HFFc6 (cell line): ENCODE measurements around the gene CACNA1C. TPM values are rescaled to one million over a fixed set of nuclear protein-coding genes. Genes with fewer than 3 reads are reported as not detected.

ENCODE experiments used
- DNase-seq: peaks from one replicate; pipeline ENCODE4 v3.0.0-alpha.2; 2018
- H3K27ac Mint-ChIP-seq: 2 replicates; pipeline ENCODE4 v1.8.0; 2020; ENCODE audit warnings: mild to moderate bottlenecking, mixed read lengths
- H3K27me3 Mint-ChIP-seq: 2 replicates; pipeline ENCODE4 v1.8.0; 2021; ENCODE audit warnings: mild to moderate bottlenecking, moderate library complexity, mixed read lengths; ENCODE audit not compliant: insufficient read depth
- H3K36me3 Mint-ChIP-seq: 2 replicates; pipeline ENCODE4 v1.8.0; 2021; ENCODE audit warnings: low read depth, mixed read lengths
- H3K4me1 Mint-ChIP-seq: 2 replicates; pipeline ENCODE4 v1.8.0; 2020; ENCODE audit warnings: low read depth, mixed read lengths
- H3K4me3 Mint-ChIP-seq: 2 replicates; pipeline ENCODE4 v1.8.0; 2020; ENCODE audit warnings: mild to moderate bottlenecking, moderate library complexity, mixed read lengths
- H3K9me3 Mint-ChIP-seq: 2 replicates; pipeline ENCODE4 v1.8.0; 2020; ENCODE audit warnings: mild to moderate bottlenecking, mixed read lengths
- CTCF ChIP-seq: fragments of 200-600 bp; sonication (generic); IDR thresholded peaks from 2 replicates; pipeline ENCODE4 v1.5.0; 2021; ENCODE audit warnings: antibody characterized with exemption, mild to moderate bottlenecking
- total RNA-seq, 6 experiments: library from RNA; stranded (reverse); fragmentation: NEBNext Ultra II Directional; extraction: Animal tissue kit (Norgen Biotek cat#: 25700); gene quantifications; 2 replicates in 1 of 6; 3 replicates in 5 of 6; pipeline ENCODE4 v1.2.3, GENCODE V29; 2021

Gene CACNA1C
- total RNA-seq, 6 experiments from 2014 or later, result 6.7 to 11.5 (median 10.6) TPM

DNA sequence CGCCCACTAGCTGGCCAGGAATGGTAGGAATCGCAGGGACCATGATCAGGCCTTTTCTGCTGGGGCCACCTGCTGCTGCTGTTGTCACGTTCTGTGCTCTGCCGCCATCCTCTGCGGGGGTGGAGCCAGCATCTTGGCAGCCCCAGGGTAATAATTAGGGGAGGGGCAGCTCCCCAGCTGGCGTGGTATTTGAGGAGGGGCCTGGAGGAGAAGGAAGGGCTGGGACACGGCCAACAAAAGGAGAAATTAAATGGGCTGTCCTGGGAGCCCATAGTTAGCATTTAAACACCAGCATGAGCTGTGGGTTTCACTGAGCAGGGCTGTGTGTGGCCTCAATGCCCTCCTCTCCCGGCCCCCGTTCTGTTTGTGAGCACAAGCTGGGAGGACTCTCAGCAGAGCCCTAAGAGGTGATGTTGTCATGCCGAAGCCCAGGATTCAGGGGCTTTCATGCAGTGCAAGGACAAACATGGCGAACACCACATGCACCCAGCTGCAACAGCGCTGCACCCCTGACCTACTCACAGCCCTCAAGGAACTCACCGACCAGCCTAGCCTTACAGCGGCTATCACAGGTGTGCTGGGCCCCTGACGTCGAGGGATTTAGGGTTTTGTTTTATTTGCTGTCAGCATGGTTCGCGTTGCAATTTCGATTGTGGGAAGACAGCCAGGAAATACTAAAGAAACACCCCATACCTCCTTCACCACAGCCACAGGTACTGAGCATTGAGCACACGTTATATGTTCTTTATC lies 324.3 kb downstream of the CACNA1C start:
- Mint-ChIP-seq H3K27me3 (peaks cover 2% of the 10 kb centered on the region; the same call in 1 of the 2 replicates), H3K4me3 (no peak overlapping the region), H3K9me3 (no peaks in the 10 kb centered on the region), H3K36me3 (peaks cover 5% of the 10 kb centered on the region; the same call in 1 of the 2 replicates), H3K27ac (no peak overlapping the region), H3K4me1 (peaks cover 30% of the 10 kb centered on the region)
- no peak for TF ChIP-seq CTCF
- DNase-seq, result no peak

DNA sequence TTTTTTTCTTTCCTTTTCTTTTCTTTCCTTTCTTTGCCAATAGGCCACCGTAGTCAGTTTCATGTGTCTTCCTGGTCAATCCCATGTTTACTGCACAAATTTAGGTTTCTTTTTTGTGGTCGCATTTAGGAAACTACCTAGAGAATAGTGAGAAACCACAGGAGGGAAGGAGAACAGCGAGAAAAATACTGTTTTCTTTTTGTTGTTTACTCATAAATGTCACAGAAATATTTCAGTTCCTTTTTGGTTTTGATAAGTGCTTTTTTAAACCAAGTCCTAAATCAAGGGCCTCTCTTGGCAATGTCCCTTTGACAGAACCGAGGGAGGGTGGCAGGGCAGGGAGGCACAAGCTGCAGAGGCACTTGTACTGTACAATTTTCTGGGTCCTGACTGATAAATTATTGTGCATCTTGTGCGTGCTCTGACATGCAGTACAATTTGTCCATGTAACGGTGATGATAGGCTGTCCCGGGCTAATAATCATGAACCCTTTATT lies 326.1 kb downstream of the CACNA1C start:
- H3K4me3 Mint-ChIP-seq, result no peak overlapping the region
- no peaks in the 10 kb centered on the region for H3K9me3 Mint-ChIP-seq
- no peak for DNase-seq
- no peak for TF ChIP-seq CTCF
- H3K4me1 Mint-ChIP-seq, result peaks cover 20% of the 10 kb centered on the region
- H3K36me3 Mint-ChIP-seq, result peaks cover 5% of the 10 kb centered on the region; the same call in 1 of the 2 replicates
- peaks cover 2% of the 10 kb centered on the region; the same call in 1 of the 2 replicates for H3K27me3 Mint-ChIP-seq
- no peak overlapping the region for H3K27ac Mint-ChIP-seq

- Mint-ChIP-seq H3K4me1 (peaks cover 22% of the 10 kb centered on the region), H3K27ac (no peak overlapping the region), H3K9me3 (no peaks in the 10 kb centered on the region), H3K27me3 (peaks cover 2% of the 10 kb centered on the region; the same call in 1 of the 2 replicates), H3K4me3 (no peak overlapping the region), H3K36me3 (no peaks in the 10 kb centered on the region; the same call in 1 of the 2 replicates)
- TF ChIP-seq CTCF, result no peak
- no peak for DNase-seq
Measured at GRCh38 chr12:2380946-2381345, 328.2 kb downstream of the CACNA1C start.

GRCh38 chr12:2382370-2383155 lies 329.8 kb downstream of the CACNA1C start:
- Mint-ChIP-seq H3K4me1 (peaks cover 21% of the 10 kb centered on the region), H3K4me3 (no peak overlapping the region), H3K9me3 (no peaks in the 10 kb centered on the region), H3K36me3 (no peaks in the 10 kb centered on the region), H3K27me3 (peaks cover 2% of the 10 kb centered on the region; the same call in 1 of the 2 replicates), H3K27ac (no peak overlapping the region)
- DNase-seq, result no peak
- no peak for TF ChIP-seq CTCF

DNA sequence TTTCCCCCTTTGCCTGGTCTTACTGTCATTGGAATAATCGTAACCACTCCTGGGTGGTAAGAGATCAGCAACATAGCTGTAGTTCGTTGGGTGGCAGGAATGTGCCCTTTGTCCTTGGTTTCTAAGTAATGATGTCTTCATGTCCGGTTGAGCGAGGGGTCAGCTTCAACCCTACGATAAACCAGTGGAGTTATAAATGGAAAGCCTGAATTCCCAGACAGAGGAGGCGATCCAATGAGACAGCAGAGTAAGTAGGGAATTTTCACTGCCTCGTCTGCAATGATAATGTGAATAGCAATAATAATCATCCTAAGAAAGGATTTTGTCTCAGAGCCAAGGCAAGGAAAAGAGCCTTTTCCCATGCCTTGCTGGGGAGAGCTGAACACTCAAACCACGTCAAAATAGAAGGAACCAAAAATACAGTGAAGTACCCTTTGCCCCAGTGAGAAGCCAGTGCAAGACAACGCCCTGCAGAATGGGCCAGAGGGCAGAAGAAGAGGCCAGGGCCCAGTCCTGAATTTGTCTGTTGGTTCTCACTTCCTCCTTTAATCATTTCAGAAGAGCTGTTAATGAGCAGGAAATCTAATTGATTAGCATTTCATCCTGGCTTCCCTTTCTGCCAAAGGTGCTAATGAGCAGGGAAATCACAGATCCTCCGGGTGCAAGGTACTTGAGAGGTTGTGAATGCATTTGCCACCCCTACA lies 330.7 kb downstream of the CACNA1C start:
- no peak overlapping the region for H3K4me3 Mint-ChIP-seq
- no peak for TF ChIP-seq CTCF
- peaks cover 21% of the 10 kb centered on the region for H3K4me1 Mint-ChIP-seq
- peaks cover 2% of the 10 kb centered on the region; the same call in 1 of the 2 replicates for H3K27me3 Mint-ChIP-seq
- H3K9me3 Mint-ChIP-seq, result no peaks in the 10 kb centered on the region
- no peaks in the 10 kb centered on the region for H3K36me3 Mint-ChIP-seq
- no peak for DNase-seq
- H3K27ac Mint-ChIP-seq, result no peak overlapping the region
